8988T (cell line): Measurements from ENCODE around the gene SCEL.
"Not testable (repeated sequence)": the region's sequence is repeated elsewhere in the genome, so short reads cannot be mapped to it uniquely, and the experiment has no call there.

ENCODE experiments used
- DNase-seq: peaks from one replicate; pipeline ENCODE4 v3.0.0; 2011

Gene SCEL, protein sequence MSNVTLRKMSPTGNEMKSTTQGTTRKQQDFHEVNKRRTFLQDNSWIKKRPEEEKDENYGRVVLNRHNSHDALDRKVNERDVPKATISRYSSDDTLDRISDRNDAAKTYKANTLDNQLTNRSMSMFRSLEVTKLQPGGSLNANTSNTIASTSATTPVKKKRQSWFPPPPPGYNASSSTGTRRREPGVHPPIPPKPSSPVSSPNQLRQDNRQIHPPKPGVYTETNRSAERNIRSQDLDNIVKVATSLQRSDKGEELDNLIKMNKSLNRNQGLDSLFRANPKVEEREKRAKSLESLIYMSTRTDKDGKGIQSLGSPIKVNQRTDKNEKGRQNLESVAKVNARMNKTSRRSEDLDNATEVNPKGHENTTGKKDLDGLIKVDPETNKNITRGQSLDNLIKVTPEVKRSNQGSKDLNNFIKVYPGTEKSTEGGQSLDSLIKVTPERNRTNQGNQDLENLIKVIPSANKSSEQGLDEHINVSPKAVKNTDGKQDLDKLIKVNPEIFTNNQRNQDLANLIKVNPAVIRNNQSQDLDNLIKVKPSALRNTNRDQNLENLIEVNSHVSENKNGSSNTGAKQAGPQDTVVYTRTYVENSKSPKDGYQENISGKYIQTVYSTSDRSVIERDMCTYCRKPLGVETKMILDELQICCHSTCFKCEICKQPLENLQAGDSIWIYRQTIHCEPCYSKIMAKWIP

DNA sequence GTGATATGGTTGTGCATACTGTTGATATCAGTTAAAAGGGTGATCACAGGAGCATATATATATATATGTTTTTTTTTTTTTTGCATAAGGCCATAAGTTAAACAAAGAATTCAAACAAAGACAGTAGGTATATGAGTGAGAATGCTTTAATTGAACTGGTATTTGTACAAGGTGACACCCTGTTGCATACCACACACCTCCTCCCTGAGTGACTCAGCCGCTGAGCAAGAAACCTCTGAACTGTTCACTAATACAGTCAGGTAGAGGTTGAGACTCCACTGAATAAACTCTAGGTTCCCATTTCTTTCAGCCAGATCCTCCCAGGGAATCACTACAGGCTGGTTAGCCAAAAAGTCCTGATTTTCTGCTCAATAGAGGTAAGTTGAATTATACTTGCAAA lies at the start of gene SCEL:
Gene SCEL (plus strand): TSS at position 259 of the 400 bp plus-strand sequence. CDS start 20,170 bp downstream, outside the sequence.
- DNase-seq = no peak

- DNase-seq = no peak
Measured at GRCh38 chr13:77489566-77490337, 45.8 kb upstream of the SCEL start.

DNA sequence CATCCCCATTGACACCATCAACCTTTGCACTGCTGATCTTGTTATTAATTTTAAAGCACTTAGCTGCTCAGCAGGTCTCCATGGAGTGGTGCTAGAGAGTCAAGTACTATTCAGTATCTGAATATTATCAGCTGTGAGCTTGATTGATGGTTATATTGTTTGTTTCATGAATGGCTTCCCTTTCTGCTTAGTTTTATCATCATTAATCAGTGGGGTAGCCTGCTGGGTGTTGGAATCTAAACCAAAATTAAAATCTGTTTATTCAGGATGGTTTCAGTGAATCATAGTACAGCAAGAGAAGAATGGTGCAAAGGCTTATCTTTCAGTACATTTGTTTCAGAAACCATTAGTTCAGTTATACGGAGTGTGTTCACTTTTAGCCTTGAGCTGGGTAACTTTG lies 42.5 kb upstream of the SCEL start:
- DNase-seq = no peak

DNA sequence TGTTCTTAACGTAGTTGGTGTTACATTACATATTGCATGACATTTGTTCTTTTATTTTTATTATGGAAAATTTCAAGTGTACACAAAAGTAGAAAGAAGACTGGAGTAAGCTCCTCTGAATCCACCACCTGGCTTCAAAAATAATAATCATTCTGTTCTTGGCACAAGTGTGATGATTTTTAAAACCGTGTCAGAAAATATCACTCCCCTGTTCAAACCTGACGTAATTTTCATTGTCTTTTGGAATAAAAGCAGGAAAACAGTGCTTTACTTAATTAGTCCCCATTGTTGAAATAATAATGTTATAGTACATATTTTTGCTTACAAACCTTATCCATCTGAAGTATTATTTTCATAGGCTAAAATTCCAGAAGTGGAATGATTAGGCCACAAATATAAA lies 41.3 kb upstream of the SCEL start:
- no peak for DNase-seq

- no peak for DNase-seq
Measured at GRCh38 chr13:77497350-77497749, 38.2 kb upstream of the SCEL start.

GRCh38 chr13:77497835-77498234 lies 37.7 kb upstream of the SCEL start:
- no peak for DNase-seq

- DNase-seq = no peak
Measured at GRCh38 chr13:77502104-77502720, 33.3 kb upstream of the SCEL start.

DNA sequence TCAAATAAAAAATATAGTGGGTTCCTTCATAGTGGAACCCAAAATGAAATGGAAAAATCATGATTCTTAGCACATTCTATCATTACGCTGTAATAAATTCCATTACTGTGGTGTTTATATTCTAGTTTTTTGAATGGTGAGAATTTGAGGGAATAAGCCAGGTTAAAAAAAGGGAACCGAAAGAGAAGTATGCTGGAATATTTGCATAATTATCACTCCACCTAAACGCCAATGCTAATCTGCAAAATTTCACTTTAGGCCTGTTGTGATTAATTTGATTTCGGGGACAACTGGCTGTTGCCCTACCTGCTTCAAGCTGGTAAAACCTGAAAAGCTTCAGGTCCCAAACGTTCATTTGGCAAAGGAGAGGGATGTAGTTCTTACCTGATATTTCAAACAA lies 32.1 kb upstream of the SCEL start:
- no peak for DNase-seq

DNA sequence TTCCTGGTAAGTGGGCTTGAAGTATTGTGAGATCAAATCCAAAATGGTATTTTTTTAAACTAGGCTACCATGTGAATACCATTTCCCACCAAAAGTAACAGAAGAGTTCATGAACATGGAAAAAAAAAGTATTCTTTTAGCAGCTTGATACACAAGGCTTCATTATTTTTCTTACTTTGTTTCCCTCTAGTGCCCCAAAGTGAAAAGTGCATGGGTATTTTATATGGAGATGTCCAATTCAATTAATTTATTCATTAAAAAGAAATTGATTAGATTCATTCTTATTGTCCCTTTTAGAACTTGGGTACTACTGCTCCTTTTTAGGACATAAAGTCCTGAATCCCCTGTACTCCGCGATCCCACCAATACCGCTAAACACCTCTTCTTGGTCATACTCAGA lies 28.6 kb upstream of the SCEL start:
- DNase-seq = no peak

GRCh38 chr13:77507931-77508776 lies 27.4 kb upstream of the SCEL start:
- no peak for DNase-seq

GRCh38 chr13:77508959-77509620 lies 26.4 kb upstream of the SCEL start:
- DNase-seq = no peak

- no peak for DNase-seq
Measured at GRCh38 chr13:77510156-77510555, 25.4 kb upstream of the SCEL start.

- no peak for DNase-seq
Measured at GRCh38 chr13:77511552-77511951, 24.0 kb upstream of the SCEL start.

GRCh38 chr13:77513719-77514335 lies 21.7 kb upstream of the SCEL start:
- DNase-seq = no peak

GRCh38 chr13:77514336-77514726 lies 21.2 kb upstream of the SCEL start:
- no peak for DNase-seq

DNA sequence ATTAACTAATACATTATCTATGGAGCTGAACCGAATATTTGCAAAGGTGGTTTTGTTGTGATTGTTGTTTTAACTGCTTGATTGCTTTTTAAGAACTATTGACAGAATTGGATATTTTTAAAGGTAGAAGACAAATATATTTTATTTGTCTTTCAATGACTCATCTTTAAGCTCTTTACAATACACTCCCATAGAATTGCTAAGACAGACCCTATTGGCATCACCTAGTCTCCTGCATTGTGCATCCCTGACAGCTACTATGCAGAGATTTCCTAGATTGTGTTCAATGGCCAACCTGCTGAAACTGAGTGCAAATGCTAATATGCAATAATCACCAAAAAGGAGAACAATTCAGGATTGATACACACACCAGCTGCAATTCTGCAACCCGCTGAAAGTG lies 19.7 kb upstream of the SCEL start:
- no peak for DNase-seq

DNA sequence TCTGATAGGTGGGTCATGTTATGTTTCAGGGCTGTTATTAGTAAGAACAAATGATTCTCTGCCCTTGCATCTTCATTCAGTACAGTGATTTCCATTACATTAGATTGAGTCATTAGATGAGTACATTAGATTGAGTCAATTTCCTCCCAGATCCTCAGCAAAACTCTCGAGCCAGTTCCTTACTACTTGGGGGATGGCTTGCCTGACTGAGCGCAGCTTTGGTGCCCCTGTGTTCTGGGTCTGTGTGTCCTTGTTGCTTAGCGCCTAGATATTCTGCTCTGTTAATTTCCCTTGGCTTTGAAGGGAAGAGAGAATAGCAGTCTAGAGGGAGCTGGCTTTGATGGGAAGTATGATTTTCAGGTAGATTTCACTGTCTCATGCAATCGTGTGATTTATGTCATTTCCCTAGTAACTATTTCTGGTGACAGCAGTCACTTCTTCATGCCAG lies 19.1 kb upstream of the SCEL start:
- no peak for DNase-seq

DNA sequence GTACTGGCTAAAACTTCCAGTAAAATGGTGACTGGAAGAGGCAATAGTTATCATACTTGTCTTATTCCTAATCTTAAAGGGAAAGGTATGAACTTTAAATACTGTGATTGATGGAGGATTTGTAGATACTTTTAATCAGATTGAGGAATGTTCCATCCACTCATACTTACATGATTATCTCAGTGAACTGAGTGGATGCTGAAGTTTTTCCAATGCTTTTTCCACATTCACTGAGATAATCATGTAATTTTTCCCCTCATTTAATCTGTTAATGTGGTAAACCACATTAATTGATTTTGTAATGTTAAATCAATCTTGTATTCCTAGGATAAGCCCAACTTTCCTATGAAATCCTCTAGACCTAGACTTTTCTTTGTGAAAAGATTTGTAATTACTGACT lies 17.2 kb upstream of the SCEL start:
- DNase-seq = no peak

DNA sequence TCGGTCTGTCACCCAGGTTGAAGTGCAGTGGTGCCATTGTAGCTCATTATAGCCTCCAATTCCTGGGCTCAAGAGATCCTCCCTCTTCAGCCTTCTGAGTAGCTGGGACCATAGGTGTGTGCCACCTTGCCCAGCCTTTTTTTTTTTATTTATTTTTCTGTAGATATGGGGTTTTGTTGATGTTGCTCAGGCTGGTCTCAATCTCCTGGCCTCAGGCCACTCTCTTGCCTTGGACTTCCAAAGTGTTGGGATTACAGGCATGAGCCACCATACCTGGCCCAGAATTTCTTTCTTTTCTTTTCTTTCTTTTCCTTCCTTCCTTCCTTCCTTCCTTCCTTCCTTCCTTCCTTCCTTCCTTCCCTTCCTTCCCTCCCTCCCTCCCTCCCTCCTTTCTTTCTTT lies 16.1 kb upstream of the SCEL start:
- not testable (repeated sequence) for DNase-seq

- DNase-seq = no peak
Measured at GRCh38 chr13:77519808-77520207, 15.7 kb upstream of the SCEL start.

- DNase-seq = no peak
Measured at GRCh38 chr13:77521194-77521593, 14.3 kb upstream of the SCEL start.
